GM23338 (cell line): ENCODE results near the gene NHLH2.

Experiments
- CREB1 ChIP-seq: fragments of 250-450 bp; sonication (Bioruptor Pico); IDR thresholded peaks from 2 replicates; pipeline ENCODE4 v1.5.0; 2020; ENCODE audit warnings: low read depth, mild to moderate bottlenecking, moderate library complexity
- CTCF ChIP-seq, 2 experiments: fragments of 200-600 bp in 1 of 2; sonication (generic) in 1 of 2; conservative IDR thresholded peaks; 2 replicates each; pipeline versions ENCODE4 v1.5.1 to v1.6.1; 2016 to 2017; ENCODE audit warnings: antibody characterized with exemption in 2 of 2, low read depth in 2 of 2, mild to moderate bottlenecking in 2 of 2, moderate library complexity in 1 of 2
- EZH2 ChIP-seq: fragments of 200-600 bp; sonication (generic); IDR thresholded peaks from one replicate; pipeline ENCODE4 v1.8.0; 2017; ENCODE audit warnings: antibody characterized with exemption, mild to moderate bottlenecking, low read depth; ENCODE audit not compliant: unreplicated experiment
- EZH2phosphoT487 ChIP-seq: fragments of 200-600 bp; sonication (generic); IDR thresholded peaks from one replicate; pipeline ENCODE4 v1.8.1; 2018; ENCODE audit warnings: antibody characterized with exemption; ENCODE audit not compliant: unreplicated experiment
- JUNB ChIP-seq: IDR thresholded peaks from one replicate; pipeline ENCODE4 v1.6.1; 2016; ENCODE audit warnings: antibody characterized with exemption; ENCODE audit not compliant: unreplicated experiment
- NANOG ChIP-seq: IDR thresholded peaks from 2 replicates; pipeline ENCODE4 v1.6.1; 2016; ENCODE audit warnings: antibody characterized with exemption, borderline replicate concordance
- POLR2AphosphoS5 ChIP-seq: IDR thresholded peaks from 2 replicates; pipeline ENCODE4 v1.6.1; 2016; ENCODE audit warnings: antibody characterized with exemption, low read depth
- STAT1 ChIP-seq: IDR thresholded peaks from one replicate; pipeline ENCODE4 v1.6.1; 2016; ENCODE audit warnings: antibody characterized with exemption; ENCODE audit not compliant: unreplicated experiment
- ZNF114 ChIP-seq: fragments of 250-450 bp; sonication (Bioruptor Pico); IDR thresholded peaks from 2 replicates; pipeline ENCODE4 v1.5.0; 2020; ENCODE audit warnings: mild to moderate bottlenecking, moderate library complexity
- ZNF331 ChIP-seq: fragments of 250-450 bp; sonication (Bioruptor Pico); IDR thresholded peaks from 2 replicates; pipeline ENCODE4 v1.5.0; 2020; ENCODE audit warnings: low read depth, mild to moderate bottlenecking, moderate library complexity
- ZNF462 ChIP-seq: fragments of 250-450 bp; sonication (Bioruptor Pico); IDR thresholded peaks from 2 replicates; pipeline ENCODE4 v1.5.0; 2020; ENCODE audit warnings: mild to moderate bottlenecking, moderate library complexity
- TF ChIP-seq, protein P1 (sequence below): IDR thresholded peaks from one replicate; pipeline ENCODE4 v1.6.1; 2018; ENCODE audit warnings: antibody characterized with exemption; ENCODE audit not compliant: unreplicated experiment
- TF ChIP-seq, protein P2 (sequence below): IDR thresholded peaks from 2 replicates; pipeline ENCODE4 v1.6.1; 2016; ENCODE audit warnings: antibody characterized with exemption

- TF ChIP-seq CTCF (conservative IDR thresholded peaks at IDR 0.05; ENCODE audit: low read depth in 2 of 2) (no peak), POLR2AphosphoS5 (no peak), STAT1 (no peak), EZH2 (no peak), JUNB (no peak), CREB1 (CRISPR knock-in tag) (no peak), EZH2phosphoT487 (no peak), ZNF331 (CRISPR knock-in tag) (no peak), ZNF462 (CRISPR knock-in tag) (no peak), NANOG (no peak), ZNF114 (CRISPR knock-in tag) (no peak)
- TF ChIP-seq, protein P1, sequence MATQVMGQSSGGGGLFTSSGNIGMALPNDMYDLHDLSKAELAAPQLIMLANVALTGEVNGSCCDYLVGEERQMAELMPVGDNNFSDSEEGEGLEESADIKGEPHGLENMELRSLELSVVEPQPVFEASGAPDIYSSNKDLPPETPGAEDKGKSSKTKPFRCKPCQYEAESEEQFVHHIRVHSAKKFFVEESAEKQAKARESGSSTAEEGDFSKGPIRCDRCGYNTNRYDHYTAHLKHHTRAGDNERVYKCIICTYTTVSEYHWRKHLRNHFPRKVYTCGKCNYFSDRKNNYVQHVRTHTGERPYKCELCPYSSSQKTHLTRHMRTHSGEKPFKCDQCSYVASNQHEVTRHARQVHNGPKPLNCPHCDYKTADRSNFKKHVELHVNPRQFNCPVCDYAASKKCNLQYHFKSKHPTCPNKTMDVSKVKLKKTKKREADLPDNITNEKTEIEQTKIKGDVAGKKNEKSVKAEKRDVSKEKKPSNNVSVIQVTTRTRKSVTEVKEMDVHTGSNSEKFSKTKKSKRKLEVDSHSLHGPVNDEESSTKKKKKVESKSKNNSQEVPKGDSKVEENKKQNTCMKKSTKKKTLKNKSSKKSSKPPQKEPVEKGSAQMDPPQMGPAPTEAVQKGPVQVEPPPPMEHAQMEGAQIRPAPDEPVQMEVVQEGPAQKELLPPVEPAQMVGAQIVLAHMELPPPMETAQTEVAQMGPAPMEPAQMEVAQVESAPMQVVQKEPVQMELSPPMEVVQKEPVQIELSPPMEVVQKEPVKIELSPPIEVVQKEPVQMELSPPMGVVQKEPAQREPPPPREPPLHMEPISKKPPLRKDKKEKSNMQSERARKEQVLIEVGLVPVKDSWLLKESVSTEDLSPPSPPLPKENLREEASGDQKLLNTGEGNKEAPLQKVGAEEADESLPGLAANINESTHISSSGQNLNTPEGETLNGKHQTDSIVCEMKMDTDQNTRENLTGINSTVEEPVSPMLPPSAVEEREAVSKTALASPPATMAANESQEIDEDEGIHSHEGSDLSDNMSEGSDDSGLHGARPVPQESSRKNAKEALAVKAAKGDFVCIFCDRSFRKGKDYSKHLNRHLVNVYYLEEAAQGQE, result no peak
- TF ChIP-seq, protein P2, sequence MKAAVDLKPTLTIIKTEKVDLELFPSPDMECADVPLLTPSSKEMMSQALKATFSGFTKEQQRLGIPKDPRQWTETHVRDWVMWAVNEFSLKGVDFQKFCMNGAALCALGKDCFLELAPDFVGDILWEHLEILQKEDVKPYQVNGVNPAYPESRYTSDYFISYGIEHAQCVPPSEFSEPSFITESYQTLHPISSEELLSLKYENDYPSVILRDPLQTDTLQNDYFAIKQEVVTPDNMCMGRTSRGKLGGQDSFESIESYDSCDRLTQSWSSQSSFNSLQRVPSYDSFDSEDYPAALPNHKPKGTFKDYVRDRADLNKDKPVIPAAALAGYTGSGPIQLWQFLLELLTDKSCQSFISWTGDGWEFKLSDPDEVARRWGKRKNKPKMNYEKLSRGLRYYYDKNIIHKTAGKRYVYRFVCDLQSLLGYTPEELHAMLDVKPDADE, result no peak
These were observed 31.1 kb downstream of the NHLH2 start for GRCh38 chr1:115809847-115810246.
